ENCODE results near the gene EPHB3.

- TF ChIP-seq CTCF (IDR thresholded peaks at IDR 0.05) (no peak), POLR2A (IDR thresholded peaks at IDR 0.05) (no peak)
Measured at GRCh38 chr3:184593220-184593927, 31.8 kb downstream of the EPHB3 start.
